Measurements from ENCODE around the gene CTRL. TPM values are rescaled to one million over a fixed set of nuclear protein-coding genes. Genes with fewer than 3 reads are reported as not detected.

Gene CTRL
- total RNA-seq, 1 experiment from 2014 or later = 2.6 TPM

DNA sequence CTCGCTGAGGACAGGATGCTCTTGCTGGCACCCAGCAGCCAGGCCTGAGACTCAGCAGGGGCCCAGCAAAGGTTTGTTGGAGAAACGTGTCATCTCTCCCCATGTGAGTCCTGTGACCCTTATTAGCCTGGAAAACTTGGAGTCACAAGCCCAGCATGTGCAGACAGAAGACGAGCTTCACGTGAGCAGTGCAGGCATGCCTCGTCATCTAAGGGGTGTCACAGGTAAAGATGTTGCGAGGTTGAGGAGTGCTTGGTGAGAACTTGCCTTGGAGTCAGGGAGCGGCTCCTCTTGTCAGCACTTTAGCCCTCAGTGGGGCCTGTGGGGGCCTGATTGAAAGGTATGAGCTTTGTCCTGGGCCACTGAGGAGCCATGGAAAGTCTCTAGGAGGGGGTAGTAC lies 2.1 kb upstream of the CTRL start:
- CTCF ChIA-PET = interaction anchor here (1.3 kb wide), 1 partner anchor 261 kb away, joined by 3 read pairs; no protein-coding TSS in a partner anchor
- no peak overlapping the region for H3K27ac Mint-ChIP-seq (ENCODE audit: unreplicated experiment)
- TF ChIP-seq, protein P1, sequence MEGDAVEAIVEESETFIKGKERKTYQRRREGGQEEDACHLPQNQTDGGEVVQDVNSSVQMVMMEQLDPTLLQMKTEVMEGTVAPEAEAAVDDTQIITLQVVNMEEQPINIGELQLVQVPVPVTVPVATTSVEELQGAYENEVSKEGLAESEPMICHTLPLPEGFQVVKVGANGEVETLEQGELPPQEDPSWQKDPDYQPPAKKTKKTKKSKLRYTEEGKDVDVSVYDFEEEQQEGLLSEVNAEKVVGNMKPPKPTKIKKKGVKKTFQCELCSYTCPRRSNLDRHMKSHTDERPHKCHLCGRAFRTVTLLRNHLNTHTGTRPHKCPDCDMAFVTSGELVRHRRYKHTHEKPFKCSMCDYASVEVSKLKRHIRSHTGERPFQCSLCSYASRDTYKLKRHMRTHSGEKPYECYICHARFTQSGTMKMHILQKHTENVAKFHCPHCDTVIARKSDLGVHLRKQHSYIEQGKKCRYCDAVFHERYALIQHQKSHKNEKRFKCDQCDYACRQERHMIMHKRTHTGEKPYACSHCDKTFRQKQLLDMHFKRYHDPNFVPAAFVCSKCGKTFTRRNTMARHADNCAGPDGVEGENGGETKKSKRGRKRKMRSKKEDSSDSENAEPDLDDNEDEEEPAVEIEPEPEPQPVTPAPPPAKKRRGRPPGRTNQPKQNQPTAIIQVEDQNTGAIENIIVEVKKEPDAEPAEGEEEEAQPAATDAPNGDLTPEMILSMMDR (IDR thresholded peaks at IDR 0.05; ENCODE audit: unreplicated experiment) = no peak

DNA sequence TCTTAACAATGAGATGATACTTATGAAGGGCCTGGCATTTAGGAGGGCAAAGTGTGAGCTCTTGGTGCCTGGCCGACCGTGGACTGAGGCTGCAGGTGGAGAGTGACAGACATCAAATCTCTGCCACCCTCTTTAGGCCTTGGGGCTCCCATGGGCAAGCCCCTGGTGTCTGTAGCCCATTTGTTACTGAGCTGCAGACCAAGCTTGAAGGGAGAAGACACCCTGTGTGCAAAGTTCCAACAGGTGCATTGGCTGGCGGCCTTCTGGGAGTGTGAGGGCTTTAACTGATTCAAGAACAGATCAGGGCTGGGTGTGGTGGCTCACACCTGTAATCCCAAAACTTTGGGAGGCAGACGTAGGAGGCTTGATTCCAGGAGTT lies 789 bp upstream of the CTRL start:
- no TSS peak for BruUV-seq (replicated peaks)
- peaks cover 77% of the 10 kb centered on the region for H3K36me3 Mint-ChIP-seq (ENCODE audit: insufficient read depth, unreplicated experiment)
- no peaks in the 10 kb centered on the region for H3K27me3 Mint-ChIP-seq (ENCODE audit: unreplicated experiment)
- H3K27ac Mint-ChIP-seq (ENCODE audit: unreplicated experiment) = no peak overlapping the region
- TF ChIP-seq, protein P1 (IDR thresholded peaks at IDR 0.05; ENCODE audit: unreplicated experiment) = no peak
- H3K4me1 Mint-ChIP-seq (ENCODE audit: low read depth, unreplicated experiment) = peaks cover 23% of the 10 kb centered on the region
- CTCF ChIA-PET = interaction anchor here (0.8 kb wide), 1 partner anchor 10 kb away, joined by 3 read pairs; no protein-coding TSS in a partner anchor
- intact Hi-C loops (cut with micrococcal nuclease; ENCODE audit: unreplicated experiment) = no loop called here
- DNase-seq = no peak
- H3K9me3 Mint-ChIP-seq (ENCODE audit: low read depth, unreplicated experiment) = no peaks in the 10 kb centered on the region
- no peak overlapping the region for H3K4me3 Mint-ChIP-seq (ENCODE audit: low read depth, unreplicated experiment)

More for the DNA sequence above, 2.1 kb upstream of the CTRL start:
- BruUV-seq (replicated peaks) = no TSS peak
- no peak for DNase-seq
- H3K4me1 Mint-ChIP-seq (ENCODE audit: low read depth, unreplicated experiment) = peaks cover 26% of the 10 kb centered on the region
- H3K36me3 Mint-ChIP-seq (ENCODE audit: insufficient read depth, unreplicated experiment) = peaks cover 70% of the 10 kb centered on the region
- intact Hi-C loops (cut with micrococcal nuclease; ENCODE audit: unreplicated experiment) = no loop called here
- peak overlapping the region; percentile 2 for H3K4me3 Mint-ChIP-seq (ENCODE audit: low read depth, unreplicated experiment)
- no peaks in the 10 kb centered on the region for H3K9me3 Mint-ChIP-seq (ENCODE audit: low read depth, unreplicated experiment)
- no peaks in the 10 kb centered on the region for H3K27me3 Mint-ChIP-seq (ENCODE audit: unreplicated experiment)

- no peaks in the 10 kb centered on the region for H3K9me3 Mint-ChIP-seq (ENCODE audit: low read depth, unreplicated experiment)
- H3K4me3 Mint-ChIP-seq (ENCODE audit: low read depth, unreplicated experiment) = no peak overlapping the region
- BruUV-seq (replicated peaks) = no TSS peak
- TF ChIP-seq, protein P1 (IDR thresholded peaks at IDR 0.05; ENCODE audit: unreplicated experiment) = no peak
- H3K36me3 Mint-ChIP-seq (ENCODE audit: insufficient read depth, unreplicated experiment) = peaks cover 61% of the 10 kb centered on the region
- no peak overlapping the region for H3K27ac Mint-ChIP-seq (ENCODE audit: unreplicated experiment)
- H3K27me3 Mint-ChIP-seq (ENCODE audit: unreplicated experiment) = no peaks in the 10 kb centered on the region
- CTCF ChIA-PET = interaction anchor here (0.6 kb wide), 2 partner anchors 36 to 114 kb away, joined by 3 read pairs; no protein-coding TSS in a partner anchor
- peaks cover 14% of the 10 kb centered on the region for H3K4me1 Mint-ChIP-seq (ENCODE audit: low read depth, unreplicated experiment)
- DNase-seq = no peak
- intact Hi-C loops (cut with micrococcal nuclease; ENCODE audit: unreplicated experiment) = no loop called here
Observed at GRCh38 chr16:67930678-67931211, 917 bp downstream of the CTRL start.

DNA sequence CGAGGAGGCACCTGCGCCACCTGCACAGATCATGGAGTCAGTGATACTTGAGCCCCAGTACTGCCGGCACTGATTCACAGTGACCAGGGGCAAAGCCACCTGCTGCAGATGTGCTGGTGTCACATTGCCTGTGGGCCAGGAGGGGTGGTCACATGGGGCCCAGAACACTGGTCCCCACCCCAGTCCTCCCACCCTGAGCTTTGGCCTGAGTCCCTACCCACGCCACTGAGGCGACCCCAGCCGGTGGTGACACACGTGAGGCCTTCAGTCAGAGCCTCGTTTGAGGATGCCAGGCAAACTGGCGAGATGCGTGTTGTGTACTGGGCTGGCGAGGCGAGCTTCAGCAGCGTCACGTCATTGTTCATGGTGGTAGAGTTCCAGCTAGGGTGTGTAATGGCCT lies 1.5 kb downstream of the CTRL start:
- intact Hi-C loops (cut with micrococcal nuclease; ENCODE audit: unreplicated experiment) = no loop called here
- Mint-ChIP-seq H3K36me3 (ENCODE audit: insufficient read depth, unreplicated experiment) (peaks cover 56% of the 10 kb centered on the region), H3K27me3 (ENCODE audit: unreplicated experiment) (no peaks in the 10 kb centered on the region), H3K4me3 (ENCODE audit: low read depth, unreplicated experiment) (no peak overlapping the region), H3K4me1 (ENCODE audit: low read depth, unreplicated experiment) (peaks cover 11% of the 10 kb centered on the region), H3K27ac (ENCODE audit: unreplicated experiment) (no peak overlapping the region), H3K9me3 (ENCODE audit: low read depth, unreplicated experiment) (no peaks in the 10 kb centered on the region)
- TF ChIP-seq, protein P1 (IDR thresholded peaks at IDR 0.05; ENCODE audit: unreplicated experiment) = no peak
- CTCF ChIA-PET = interaction anchor here (0.6 kb wide), 2 partner anchors 36 to 113 kb away, joined by 3 read pairs; no protein-coding TSS in a partner anchor
- BruUV-seq (replicated peaks) = no TSS peak
- DNase-seq = no peak

All from Calu3 (cell line).